Nephron (organoid): ENCODE measurements around the gene SLIRP.
A peak's percentile ranks its signal among the peaks of the same experiment; 100 is the strongest.

Source experiments
- H3K27ac Mint-ChIP-seq, 3 experiments: 2 replicates each; pipeline ENCODE4 v1.8.0; 2020; ENCODE audit warnings: mixed read lengths in 3 of 3, mild to moderate bottlenecking in 2 of 3, moderate library complexity in 1 of 3
- H3K27me3 Mint-ChIP-seq: 2 replicates; pipeline ENCODE4 v1.8.0; 2021; ENCODE audit warnings: low read depth, mild to moderate bottlenecking, moderate library complexity, mixed read lengths
- H3K36me3 Mint-ChIP-seq: 2 replicates; pipeline ENCODE4 v1.8.0; 2020; ENCODE audit warnings: low read depth, mixed read lengths
- H3K4me1 Mint-ChIP-seq: 2 replicates; pipeline ENCODE4 v1.8.0; 2020; ENCODE audit warnings: mixed read lengths
- H3K4me3 Mint-ChIP-seq, 3 experiments: 2 replicates each; pipeline ENCODE4 v1.8.0; 2020; ENCODE audit warnings: mild to moderate bottlenecking in 3 of 3, mixed read lengths in 3 of 3, moderate library complexity in 2 of 3
- H3K9me3 Mint-ChIP-seq: 2 replicates; pipeline ENCODE4 v1.8.0; 2020; ENCODE audit warnings: mixed read lengths
- CTCF ChIP-seq, 3 experiments: fragments of 200-600 bp; sonication (generic); IDR thresholded peaks; one replicate each; pipeline ENCODE4 v1.5.0; 2021; ENCODE audit warnings: antibody characterized with exemption in 3 of 3; ENCODE audit not compliant: unreplicated experiment in 3 of 3

The SLIRP gene

GRCh38 chr14:77752266-77752665 lies 44.4 kb downstream of the SLIRP start:
- no peaks in the 10 kb centered on the region for H3K4me1 Mint-ChIP-seq
- no peak overlapping the region for H3K27ac Mint-ChIP-seq
- TF ChIP-seq CTCF (IDR thresholded peaks at IDR 0.05; ENCODE audit: unreplicated experiment in 3 of 3): no peak
- no peak overlapping the region for H3K4me3 Mint-ChIP-seq
- no peaks in the 10 kb centered on the region for H3K27me3 Mint-ChIP-seq
- no peaks in the 10 kb centered on the region for H3K9me3 Mint-ChIP-seq
- peaks cover 83% of the 10 kb centered on the region for H3K36me3 Mint-ChIP-seq

GRCh38 chr14:77752799-77753516 lies 45.1 kb downstream of the SLIRP start:
- Mint-ChIP-seq H3K27me3 (no peaks in the 10 kb centered on the region), H3K36me3 (peaks cover 86% of the 10 kb centered on the region), H3K9me3 (no peaks in the 10 kb centered on the region), H3K27ac (no peak overlapping the region), H3K4me3 (no peak overlapping the region), H3K4me1 (no peaks in the 10 kb centered on the region)
- TF ChIP-seq CTCF (IDR thresholded peaks at IDR 0.05; ENCODE audit: unreplicated experiment in 3 of 3): no peak

DNA sequence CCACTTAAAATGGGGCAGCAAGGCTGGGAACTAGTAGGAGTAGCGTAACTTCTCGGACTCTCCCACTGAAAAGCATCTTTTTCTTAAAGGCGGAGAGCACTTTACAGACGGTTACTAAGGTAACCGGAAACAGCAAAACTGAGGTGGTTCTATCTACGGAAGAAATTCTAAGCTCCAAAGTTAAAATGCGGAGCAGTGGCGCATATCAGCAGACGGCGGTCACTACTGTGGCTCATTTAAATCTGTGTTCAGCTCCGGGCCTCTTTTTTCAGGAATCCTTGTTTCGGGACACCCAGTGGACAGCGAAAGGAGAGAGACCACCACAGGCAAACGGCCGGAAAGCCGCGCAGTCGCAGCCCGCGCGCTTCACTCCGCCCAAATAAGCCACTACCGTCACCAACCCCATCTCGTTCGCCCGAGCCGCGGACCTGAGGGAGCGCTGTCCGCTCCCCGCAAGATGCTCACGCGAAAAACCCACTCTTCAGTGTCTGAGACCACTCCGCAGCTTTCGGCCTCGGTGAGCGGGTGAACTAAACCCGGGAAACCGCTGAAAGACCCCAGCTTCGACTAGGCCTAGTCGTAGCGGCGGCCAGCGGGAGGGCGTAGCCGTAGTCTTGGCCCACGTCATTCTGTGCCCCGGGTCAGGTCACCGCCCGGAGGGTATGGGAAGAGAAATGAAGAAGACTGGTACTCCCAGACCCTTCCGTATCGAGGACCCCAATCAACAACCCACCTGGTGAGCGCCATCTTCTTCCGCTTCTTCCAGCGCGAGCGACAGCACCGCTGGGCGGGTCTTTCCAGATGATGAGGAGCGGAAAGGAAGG lies 52.7 kb downstream of the SLIRP start, which contains the start of gene SNW1:
TSS of gene SNW1 (minus strand) at position 776 of the 824 bp plus-strand sequence. CDS start at position 747, 29 bp downstream.
- H3K36me3 Mint-ChIP-seq: peaks cover 27% of the 10 kb centered on the region
- H3K4me1 Mint-ChIP-seq: peaks cover 21% of the 10 kb centered on the region
- H3K27ac Mint-ChIP-seq: peak within 1 kb of the TSS; percentile 96 to 100 (median 98)
- peak in 2 of 3 experiments; percentile 19 to 25 for TF ChIP-seq CTCF (IDR thresholded peaks at IDR 0.05; ENCODE audit: unreplicated experiment in 3 of 3)
- no peaks in the 10 kb centered on the region for H3K9me3 Mint-ChIP-seq
- peak within 1 kb of the TSS; percentile 98 to 99 (median 99) for H3K4me3 Mint-ChIP-seq
- H3K27me3 Mint-ChIP-seq: no peaks in the 10 kb centered on the region

- peak overlapping the region; percentile 98 to 99 (median 99) for H3K4me3 Mint-ChIP-seq
- H3K4me1 Mint-ChIP-seq: peaks cover 21% of the 10 kb centered on the region
- peak overlapping the region; percentile 96 to 100 (median 98) for H3K27ac Mint-ChIP-seq
- H3K9me3 Mint-ChIP-seq: no peaks in the 10 kb centered on the region
- TF ChIP-seq CTCF (IDR thresholded peaks at IDR 0.05; ENCODE audit: unreplicated experiment in 3 of 3): peak in 1 of 3 experiments; percentile 8
- peaks cover 20% of the 10 kb centered on the region for H3K36me3 Mint-ChIP-seq
- H3K27me3 Mint-ChIP-seq: no peaks in the 10 kb centered on the region
These were observed 53.5 kb downstream of the SLIRP start for GRCh38 chr14:77761205-77761931.

DNA sequence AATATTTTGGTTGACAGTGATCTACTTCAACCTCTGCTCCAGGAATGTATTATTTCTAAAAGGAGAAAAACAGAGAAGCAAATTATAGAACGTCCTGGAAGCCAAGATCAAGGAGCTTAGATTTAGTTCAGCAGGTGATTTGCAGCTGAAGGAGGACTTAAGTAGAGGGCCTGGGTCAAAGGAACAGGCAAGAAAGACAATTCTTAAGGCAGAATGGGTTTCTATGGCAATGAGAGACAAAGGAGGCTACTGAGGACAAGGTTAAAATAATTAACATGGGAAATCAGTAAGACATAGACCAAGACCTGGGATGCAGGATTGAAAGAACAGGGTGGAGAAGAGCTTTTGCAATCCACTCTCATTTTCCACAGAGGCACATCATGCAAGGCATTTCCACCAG lies 55.4 kb downstream of the SLIRP start:
- Mint-ChIP-seq H3K27ac (no peak overlapping the region), H3K9me3 (no peaks in the 10 kb centered on the region), H3K4me1 (peaks cover 20% of the 10 kb centered on the region), H3K36me3 (peaks cover 5% of the 10 kb centered on the region), H3K27me3 (no peaks in the 10 kb centered on the region), H3K4me3 (no peak overlapping the region)
- TF ChIP-seq CTCF (IDR thresholded peaks at IDR 0.05; ENCODE audit: unreplicated experiment in 3 of 3): no peak
